HG02870 (cell line): ENCODE data around the gene SLC12A6.
"Not testable (repeated sequence)": the region's sequence is repeated elsewhere in the genome, so short reads cannot be mapped to it uniquely, and the experiment has no call there.

Source experiments
- ATAC-seq: cut with Tn5 transposase; IDR thresholded peaks from one replicate; pipeline ENCODE4 v1.9.1; 2021; ENCODE audit warnings: mild to moderate bottlenecking, moderate library complexity; ENCODE audit not compliant: unreplicated experiment

The SLC12A6 gene

DNA sequence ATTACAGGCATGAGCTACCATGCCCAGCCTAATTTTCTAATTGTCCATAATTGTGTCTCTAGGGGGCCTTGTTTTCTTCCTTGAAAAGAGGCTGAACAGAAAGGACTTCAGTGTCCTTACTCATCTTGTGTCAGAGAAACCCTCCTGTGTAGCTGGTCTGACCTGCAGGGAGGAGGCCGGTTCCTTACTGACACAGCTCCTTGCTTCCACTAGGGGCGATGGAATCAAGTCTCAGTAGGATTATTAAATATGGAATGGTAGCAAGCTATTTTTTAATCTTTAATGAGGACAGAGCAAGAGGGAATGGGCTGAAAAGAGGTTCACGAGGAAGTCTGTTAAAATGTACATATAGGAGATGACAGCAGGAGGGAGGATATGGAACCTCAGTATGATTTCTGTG is 20.8 kb upstream of the SLC12A6 start:
- no peak for ATAC-seq

DNA sequence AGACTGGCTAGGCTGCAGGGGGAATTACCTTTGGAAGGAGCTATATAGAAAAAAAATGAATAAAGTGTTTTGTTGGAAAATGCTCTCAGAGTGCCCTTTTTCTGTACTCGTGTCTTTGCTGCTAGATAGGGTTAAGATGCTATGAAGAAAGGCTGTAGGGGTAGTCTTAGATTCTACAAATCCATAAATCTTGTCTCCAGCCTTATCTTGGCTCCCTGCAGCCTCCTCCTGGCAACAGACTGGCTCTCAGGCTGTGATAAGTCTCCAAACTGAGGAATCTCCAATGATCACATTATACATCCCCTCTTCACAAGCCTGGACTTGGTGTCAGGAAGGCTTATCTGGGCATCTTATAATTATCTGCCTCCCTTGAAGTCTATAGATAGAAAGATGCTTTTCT is 20.1 kb upstream of the SLC12A6 start:
- no peak for ATAC-seq

DNA sequence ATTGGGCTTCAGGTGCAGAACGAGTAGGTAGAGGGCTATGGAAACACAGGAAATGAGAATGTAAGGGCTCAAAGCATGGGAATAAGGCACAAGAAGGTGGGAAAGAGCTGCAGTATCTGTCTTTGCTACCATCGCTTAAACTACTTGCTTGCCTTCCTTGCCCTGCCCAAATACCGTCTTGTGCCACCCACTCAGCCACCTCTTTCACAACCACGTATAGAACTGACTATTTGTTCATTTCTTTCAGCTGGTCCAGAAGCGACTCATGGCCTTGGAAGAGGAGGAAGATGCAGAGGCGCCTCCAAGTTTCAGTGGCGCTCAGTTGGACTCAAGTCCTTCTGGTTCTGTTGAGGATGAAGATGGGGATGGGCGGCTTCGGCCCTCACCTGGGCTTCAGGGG is 17.7 kb upstream of the SLC12A6 start:
- no peak for ATAC-seq

DNA sequence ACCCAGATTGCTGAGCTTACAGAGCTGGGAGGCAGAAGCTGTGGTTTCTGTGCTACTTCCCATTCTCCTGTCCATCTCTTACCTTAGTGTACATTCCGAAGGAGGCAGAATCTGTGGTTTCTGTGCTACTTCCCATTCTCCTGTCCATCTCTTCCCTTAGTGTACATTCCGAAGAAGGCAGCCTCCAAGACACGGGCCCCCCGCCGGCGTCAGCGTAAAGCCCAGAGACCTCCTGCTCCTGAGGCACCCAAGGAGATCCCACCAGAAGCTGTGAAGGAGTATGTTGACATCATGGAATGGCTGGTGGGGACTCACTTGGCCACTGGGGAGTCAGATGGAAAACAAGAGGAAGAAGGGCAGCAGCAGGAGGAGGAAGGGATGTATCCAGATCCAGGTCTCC is 16.7 kb upstream of the SLC12A6 start:
- ATAC-seq: no peak

DNA sequence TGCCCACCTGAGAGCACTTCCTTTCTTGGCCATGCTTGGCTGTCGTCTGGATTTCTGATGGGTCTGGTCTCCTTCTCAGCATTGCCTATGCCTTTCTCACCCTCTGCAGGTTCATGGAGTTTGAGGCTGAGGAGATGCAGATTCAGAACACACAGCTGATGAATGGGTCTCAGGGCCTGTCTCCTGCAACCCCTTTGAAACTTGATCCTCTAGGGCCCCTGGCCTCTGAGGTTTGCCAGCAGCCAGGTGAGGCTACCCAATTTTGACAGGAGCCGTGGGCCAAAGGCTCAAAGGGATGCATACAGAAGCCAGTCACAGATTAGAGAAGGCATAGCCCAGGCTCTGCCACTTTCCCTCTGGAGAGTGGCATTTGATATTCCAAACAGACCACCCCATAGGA is 16.0 kb upstream of the SLC12A6 start:
- ATAC-seq: no peak

DNA sequence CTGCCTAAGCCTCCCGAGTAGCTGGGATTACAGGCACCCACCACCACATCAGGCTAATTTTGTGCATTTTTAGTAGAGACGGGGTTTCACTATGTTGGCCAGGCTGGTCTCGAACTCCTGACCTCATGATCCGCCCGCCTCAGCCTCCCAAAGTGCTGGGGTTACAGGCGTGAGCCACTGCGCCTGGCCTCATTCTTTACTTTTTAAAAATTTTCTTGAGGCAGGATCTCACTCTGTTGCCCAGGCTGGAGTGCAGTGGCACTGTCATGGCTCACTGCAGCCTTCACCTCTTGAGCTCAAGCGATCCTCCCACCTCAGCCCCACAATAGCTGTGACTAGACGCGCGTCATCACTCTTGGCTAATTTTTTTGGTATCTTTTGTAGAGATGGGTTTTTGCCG is 15.4 kb upstream of the SLC12A6 start:
- not testable (repeated sequence) for ATAC-seq

DNA sequence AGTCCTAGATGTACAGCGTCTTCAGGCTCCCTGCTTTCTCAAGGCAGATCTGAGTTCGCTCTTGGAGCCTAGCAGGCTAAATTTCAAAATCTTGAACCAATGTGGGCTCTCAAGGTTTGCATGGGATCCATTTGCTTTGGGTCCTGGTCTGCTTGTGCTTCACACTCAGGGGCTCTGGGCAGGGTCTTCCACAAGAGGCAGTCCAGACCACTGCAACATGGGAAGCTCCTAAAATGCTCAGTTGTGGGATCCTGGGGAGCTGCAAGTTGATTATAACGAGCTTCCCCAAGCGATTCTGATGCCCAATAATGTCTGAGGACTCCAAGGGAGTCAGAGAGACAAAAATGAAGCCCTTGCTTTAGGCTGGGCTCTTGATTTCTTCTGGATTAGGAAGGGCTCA is 12.2 kb upstream of the SLC12A6 start:
- no peak for ATAC-seq

DNA sequence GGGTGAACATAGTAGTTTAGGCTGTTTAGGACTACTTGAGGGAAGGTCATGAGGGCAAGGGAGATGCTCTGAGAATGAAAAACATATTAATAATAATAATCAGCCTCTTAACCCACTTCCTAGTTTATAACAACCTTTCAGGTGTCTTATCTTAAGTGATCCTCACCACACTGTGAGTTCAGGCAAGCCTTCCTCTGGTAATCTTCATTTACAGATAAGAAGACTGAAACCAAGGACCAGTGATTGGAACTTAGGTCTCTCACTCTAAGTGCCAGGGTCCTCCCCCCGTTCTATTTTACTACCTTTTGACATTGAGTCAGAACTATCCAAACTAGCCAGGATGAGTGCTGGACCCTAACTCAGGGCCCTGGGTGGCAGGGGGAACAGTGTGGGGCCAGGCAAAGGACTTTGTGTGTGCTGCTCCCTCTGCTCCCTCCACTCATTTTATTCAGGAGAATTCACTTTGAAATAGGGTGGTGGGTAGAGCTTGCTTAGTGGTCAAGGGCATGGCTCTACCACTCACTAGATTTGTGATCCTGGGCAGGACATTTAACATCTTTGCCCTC is 11.2 kb upstream of the SLC12A6 start:
- ATAC-seq: no peak

DNA sequence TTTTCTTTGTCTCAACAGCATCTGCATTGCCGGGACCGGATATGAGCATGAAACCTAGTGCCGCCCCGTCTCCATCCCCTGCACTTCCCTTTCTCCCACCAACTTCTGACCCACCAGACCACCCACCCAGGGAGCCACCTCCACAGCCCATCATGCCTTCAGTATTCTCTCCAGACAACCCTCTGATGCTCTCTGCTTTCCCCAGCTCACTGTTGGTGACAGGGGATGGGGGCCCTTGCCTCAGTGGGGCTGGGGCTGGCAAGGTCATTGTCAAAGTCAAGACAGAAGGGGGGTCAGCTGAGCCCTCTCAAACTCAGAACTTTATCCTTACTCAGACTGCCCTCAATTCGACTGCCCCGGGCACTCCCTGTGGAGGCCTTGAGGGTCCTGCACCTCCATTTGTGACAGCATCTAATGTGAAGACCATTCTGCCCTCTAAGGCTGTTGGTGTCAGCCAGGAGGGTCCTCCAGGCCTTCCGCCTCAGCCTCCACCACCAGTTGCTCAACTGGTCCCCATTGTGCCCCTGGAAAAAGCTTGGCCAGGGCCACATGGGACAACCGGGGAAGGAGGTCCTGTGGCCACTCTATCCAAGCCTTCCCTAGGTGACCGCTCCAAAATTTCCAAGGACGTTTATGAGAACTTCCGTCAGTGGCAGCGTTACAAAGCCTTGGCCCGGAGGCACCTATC is 10.5 kb upstream of the SLC12A6 start:
- no peak for ATAC-seq

DNA sequence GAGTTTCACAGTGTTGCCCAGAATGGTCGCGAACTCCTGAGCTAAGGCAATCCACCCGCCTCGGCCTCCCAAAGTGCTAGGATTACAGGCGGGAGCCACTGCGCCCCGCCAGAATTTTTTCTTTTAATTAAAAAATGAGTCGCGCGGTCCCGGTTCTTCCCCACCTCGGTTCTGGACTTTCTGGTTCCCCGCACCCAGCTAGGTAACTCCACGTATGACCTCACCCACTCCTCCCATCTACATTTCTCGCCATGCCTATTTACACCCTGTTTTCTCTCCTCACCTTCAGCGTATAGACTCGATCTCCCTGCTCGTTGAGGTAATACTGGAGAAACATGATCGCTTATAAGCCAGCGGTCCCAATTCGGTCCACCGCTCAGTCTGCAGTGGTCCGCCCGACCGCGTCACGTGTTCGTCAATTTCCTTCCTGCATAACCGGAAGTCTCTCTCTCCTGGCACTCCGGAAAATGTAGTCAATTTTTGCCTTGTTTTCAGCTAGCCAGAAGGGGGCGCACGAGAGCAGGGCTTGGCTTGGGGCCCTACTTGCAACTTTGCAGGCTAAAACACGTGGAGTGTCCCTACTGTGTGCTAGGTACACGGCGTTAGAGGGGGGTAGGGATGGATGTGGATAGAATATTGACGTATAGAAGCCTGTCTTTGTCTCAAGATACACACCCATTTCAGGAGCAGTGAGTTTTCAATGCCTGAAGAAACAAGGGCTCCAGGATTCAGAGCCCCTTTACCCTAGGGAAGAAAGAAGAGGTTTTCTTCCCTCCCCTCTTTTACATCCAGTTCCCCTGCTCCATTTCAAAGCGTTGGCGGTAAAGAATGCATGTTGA is 5.4 kb upstream of the SLC12A6 start, which contains the start of the genes NOP10 and NUTM1:
NOP10 (minus strand) TSS at position 400 of the 839 bp plus-strand sequence; CDS start at position 337, 63 bp downstream.
NUTM1 (plus strand) TSS at position 579 of the 839 bp plus-strand sequence. CDS start 382 bp downstream, outside the sequence.
- peak; percentile 84 for ATAC-seq

DNA sequence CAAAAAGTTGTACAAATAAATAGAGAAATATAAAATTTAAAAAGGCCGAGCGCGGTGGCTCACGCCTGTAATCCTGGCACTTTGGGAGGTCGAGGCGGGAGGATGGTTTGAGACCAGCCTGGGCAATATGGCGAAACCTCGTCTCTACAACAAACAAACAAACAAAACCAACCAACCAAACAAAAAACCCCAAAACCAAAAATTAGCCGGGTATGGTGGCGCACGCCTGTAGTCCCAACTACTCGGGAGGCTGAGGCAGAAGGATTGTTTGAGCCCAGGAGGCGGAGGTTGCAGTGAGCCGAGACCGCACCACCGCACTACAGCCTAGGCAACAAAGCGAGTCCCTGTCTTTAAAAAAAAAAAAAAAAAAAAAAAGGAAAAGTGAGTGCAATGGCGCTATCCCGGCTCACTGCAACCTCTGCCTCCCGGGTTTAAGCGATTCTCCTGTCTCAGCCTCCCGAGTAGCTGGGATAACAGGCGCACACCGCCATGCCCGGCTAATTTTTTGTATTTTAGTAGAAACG is 4.7 kb upstream of the SLC12A6 start:
- not testable (repeated sequence) for ATAC-seq

DNA sequence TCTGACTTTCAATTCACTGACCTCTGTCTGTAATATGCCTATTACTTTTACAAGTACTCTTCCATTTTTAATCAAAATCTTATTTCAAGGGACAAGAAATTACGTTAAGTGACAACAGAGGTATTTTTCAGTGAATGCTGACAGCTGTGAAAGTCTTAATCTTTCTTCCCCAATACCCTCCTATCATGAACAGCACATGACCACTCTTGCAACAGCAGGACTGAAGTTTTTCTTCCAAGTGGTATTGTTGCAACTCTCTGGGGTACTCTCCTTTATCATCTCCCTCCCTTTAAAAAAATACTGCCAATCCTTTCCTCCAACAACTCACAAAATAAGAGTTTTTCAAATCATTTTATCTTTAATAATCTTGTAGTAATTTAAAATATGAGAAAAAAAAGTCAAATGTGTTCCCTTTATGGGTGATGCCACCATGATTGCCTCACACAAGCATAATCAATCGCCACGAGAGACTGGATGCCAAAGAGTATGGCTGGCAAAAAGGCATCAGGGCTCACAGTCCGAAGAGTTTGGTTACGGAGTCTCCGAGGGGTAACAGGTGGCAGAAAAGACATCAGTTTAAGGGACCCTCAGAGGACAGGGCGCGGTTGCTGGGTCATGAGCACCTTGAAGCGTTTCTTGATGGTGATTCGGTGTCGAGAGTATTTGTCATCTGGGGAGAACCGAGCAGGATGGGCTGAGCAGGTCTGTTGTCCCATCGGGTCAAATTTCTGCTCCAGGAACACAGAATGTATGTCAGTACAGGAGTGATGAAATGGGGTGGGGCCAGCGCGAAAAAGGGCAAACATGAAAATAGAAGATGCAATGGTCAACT is 4.0 kb upstream of the SLC12A6 start:
- no peak for ATAC-seq

DNA sequence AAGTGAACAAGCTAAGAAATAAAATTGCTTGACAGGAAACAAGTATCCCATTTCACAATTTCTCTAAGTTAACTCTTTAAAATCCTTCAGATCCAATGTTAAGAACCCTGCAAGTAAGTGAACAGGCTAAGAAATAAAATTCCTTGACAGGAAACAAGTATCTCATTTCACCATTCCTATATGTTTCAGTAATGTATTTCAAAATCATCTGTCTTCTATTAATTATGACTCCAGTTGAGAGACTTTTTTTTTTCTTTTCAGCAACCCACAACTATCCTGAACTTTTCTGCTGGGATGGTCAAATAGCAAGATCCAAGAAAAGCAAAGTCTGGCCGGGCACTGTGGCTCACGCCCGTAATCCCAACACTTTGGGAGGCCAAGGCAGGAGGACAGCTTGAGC is 2.4 kb upstream of the SLC12A6 start:
- no peak for ATAC-seq

DNA sequence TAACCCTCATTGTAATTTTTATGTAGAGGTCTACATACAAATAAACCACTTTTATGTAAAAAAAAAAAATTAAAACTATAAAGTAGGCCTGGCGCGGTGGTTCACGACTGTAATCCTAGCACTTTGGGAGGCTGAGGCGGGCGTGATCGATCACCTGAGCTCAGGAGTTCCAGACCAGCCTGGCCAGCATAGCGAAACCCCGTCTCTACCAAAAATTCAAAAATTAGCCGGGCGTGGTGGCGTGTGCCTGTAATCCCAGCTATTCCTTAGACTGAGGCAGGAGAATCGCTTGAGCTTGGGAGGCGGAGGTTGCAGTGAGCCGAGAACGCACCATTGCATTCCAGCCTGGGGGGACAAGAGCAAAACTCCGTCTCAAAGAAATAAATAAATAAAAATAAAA is 766 bp upstream of the SLC12A6 start:
- ATAC-seq: no peak

DNA sequence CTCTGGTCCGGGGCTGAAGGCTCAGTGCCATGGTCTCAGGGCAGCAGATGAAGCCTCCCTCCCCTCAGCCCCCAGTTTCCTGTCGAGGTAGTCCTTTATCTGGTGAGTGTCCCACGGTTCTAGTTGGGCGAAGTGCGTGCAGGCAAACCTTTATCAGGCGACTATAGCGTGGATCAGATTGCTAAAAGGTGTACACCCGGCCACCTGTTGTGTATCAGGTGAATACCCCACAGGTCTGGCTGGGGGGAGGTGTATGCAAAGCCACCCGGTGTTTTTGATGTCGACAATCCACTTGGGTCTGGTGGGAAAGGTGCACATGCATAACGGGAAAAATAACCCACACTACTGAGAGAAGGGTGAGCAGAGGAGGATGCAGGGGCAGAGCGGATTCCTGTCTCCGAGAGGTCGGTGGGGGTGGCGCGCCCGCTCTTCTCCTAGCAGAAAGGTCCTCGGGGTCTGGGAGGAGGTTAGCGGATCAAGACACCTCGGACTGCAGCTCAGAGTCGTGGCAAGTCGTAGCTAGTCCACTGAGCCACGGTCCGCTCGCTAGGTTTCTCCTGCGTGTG is 507 bp downstream of the SLC12A6 start:
- peak; percentile 8 for ATAC-seq

DNA sequence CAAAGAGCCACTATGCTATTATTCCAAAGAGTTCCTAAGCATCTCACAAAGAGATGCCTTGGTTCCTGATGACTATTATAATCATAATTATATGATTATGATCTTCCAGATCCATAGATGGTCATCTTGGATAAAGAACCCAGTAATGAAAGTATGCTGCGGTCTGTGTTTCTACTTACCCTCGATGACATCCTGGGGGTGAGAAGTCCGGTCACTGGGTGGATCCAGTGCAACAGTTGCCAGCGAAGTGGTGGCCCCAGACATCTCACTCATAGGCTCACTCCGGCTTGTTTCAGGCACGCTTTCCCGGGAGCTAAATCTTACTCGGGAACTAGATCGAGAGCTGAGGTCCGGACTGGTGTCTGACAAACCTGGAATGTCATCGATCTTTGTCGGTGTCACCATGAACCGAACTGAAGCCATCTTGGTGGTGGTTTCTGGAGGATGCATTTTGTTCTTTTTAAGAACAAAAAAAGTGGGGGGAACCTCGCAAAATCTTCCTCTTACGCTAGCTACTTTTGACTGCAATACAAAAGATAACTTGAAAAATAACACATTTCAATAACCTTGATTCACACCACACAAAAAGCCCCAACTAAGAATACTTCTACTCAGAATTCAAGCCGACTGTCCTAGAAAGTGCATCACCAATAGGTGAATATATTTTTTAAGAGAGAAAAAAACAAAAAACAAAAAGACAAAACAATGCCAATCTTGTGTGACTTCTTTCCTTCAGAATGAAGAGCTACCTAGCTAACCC is 1.2 kb downstream of the SLC12A6 start:
- ATAC-seq: no peak

DNA sequence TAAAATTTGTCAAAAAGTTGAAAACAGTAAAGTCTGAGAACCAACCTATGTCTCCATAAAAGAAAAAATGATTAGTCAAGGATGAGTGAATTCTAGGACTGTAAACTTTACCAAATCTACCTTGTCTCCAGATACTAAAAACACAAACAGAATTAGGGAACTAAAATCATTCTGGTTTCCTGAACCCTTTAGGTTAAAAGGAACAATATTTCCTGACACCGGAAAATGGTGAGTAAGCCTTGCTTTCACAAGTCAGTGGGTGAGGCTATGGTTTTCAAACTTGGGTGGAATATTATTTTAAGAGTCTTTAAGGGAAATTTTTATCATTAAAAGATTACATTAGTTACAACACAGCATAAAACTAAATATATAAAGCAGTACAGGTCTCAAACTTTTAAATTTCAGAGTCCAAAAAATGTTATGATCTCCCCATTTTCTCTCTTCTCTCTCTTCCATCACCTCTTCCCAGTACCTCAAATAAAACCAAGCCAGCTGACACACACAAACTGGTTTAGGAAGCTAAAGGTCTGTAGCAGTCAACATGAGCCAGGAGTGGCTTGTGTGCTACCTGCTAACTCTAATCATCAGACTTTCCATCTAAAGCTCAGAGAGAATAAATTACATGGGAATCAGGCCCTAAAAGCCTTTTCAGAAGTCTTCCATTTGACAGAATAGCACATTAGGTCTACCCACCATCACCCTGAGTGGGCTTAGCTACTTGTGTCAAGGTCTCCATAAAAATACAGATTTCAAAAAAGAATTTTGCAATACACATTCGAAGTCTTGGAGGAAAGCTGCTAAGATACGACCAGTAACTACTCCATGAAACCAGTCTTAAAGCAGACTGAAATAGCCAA is 2.2 kb downstream of the SLC12A6 start:
- no peak for ATAC-seq

DNA sequence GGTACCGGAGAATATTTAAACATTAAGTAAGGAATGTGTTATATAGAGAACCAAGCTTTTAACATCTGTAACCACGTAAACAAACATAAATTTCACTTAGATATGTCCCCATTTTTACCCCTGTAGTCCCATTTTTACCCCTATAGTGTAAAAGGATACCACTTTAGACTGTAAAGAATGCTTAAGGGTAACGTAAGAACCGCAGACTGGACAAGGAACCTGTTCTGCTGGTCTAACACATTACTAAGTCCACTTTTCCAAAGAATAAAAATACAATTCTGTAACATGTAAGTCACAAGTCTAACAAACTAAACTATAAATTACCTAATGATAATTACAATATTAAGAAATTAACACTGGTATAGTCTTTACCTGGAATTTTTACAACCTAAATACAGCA is 2.9 kb downstream of the SLC12A6 start:
- no peak for ATAC-seq
